GM10266 (cell line): ENCODE data around the gene BTBD2.

ENCODE experiments used
- DNase-seq: peaks from one replicate; pipeline ENCODE4 v3.0.0; 2012; ENCODE audit errors: extremely low spot score
- CTCF ChIP-seq: IDR thresholded peaks from 2 replicates; pipeline ENCODE4 v1.5.1; 2012; ENCODE audit warnings: mild to moderate bottlenecking, low read depth; ENCODE audit not compliant: control insufficient read depth, insufficient read depth; ENCODE audit errors: missing control alignments

BTBD2 gene

GRCh38 chr19:1980091-1980808 is 35.3 kb downstream of the BTBD2 start:
- TF ChIP-seq CTCF = no peak
- no peak for DNase-seq

GRCh38 chr19:1979642-1980041 is 35.9 kb downstream of the BTBD2 start:
- DNase-seq = no peak
- no peak for TF ChIP-seq CTCF

- no peak for DNase-seq
- TF ChIP-seq CTCF = no peak
Observed at GRCh38 chr19:1979017-1979416, 36.5 kb downstream of the BTBD2 start.

- no peak for TF ChIP-seq CTCF
- no peak for DNase-seq
Observed at GRCh38 chr19:1978346-1978894, 37.1 kb downstream of the BTBD2 start.

GRCh38 chr19:1977120-1977519 is 38.4 kb downstream of the BTBD2 start:
- TF ChIP-seq CTCF = no peak
- DNase-seq = no peak

- TF ChIP-seq CTCF = no peak
- no peak for DNase-seq
Observed at GRCh38 chr19:1975162-1975480, 40.4 kb downstream of the BTBD2 start.

- no peak for DNase-seq
- no peak for TF ChIP-seq CTCF
Observed at GRCh38 chr19:1974381-1975161, 40.9 kb downstream of the BTBD2 start.
